ENCODE measurements around the gene MPPED1.

DNA sequence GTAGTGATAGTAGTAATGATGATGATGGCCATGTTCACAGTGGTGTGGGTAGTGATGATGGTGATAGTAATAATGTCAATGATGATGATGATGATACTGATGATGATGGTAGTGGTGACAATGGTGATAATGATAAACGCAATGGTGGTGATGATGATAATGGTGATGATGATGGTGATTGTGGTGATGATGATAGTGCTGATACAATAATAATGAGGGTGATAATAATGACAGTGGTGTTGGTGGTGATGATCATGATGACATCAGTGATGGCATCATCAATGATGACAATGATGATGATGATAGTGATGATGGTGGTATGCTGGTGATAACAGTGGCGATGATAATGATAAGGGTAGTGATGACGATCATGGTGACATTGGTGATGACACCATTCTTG lies 92.3 kb downstream of the MPPED1 start:
- no peak for TF ChIP-seq CTCF (conservative IDR thresholded peaks at IDR 0.05)
- TF ChIP-seq EZH2 (IDR thresholded peaks at IDR 0.05; ENCODE audit: low read depth), result no peak
